DND-41 (cell line): ENCODE results near the gene VAV3.

ENCODE experiments used
- ATAC-seq: fragments of 200-7000 bp; cut with Tn5 transposase; 3 replicates; pipeline ENCODE4 v1.9.1; 2021; ENCODE audit warnings: low read depth; ENCODE audit not compliant: insufficient read depth
- DNase-seq: peaks from one replicate; pipeline ENCODE4 v3.0.0-alpha.2; 2020
- H2AFZ ChIP-seq: 2 replicates; pipeline ENCODE4 v1.6.0; 2012; ENCODE audit warnings: low read depth, low read length
- H3K27ac ChIP-seq: 2 replicates; pipeline ENCODE4 v1.5.1; 2012; ENCODE audit warnings: low read length, inconsistent platforms
- H3K27me3 ChIP-seq: fragments of 200-600 bp; sonication (generic); 2 replicates; pipeline ENCODE4 v1.6.0; 2012; ENCODE audit warnings: low read length, mild to moderate bottlenecking, inconsistent platforms; ENCODE audit not compliant: insufficient read depth, poor library complexity
- H3K36me3 ChIP-seq: 2 replicates; pipeline ENCODE4 v1.5.1; 2012; ENCODE audit warnings: low read length, inconsistent platforms; ENCODE audit not compliant: insufficient read depth
- H3K4me1 ChIP-seq: 2 replicates; pipeline ENCODE4 v1.5.1; 2012; ENCODE audit warnings: mild to moderate bottlenecking, low read length; ENCODE audit not compliant: insufficient read depth
- H3K4me2 ChIP-seq: 2 replicates; pipeline ENCODE4 v1.6.0; 2012; ENCODE audit warnings: mild to moderate bottlenecking, moderate library complexity, low read length, inconsistent platforms; ENCODE audit not compliant: insufficient read depth
- H3K4me3 ChIP-seq, 2 experiments: fragments of 200-600 bp in 1 of 2; shearing (Covaris generic) in 1 of 2; 2 replicates each; pipeline ENCODE4 v1.5.1; 2012 to 2016; ENCODE audit warnings: inconsistent platforms in 2 of 2, low read length in 2 of 2, mild to moderate bottlenecking in 2 of 2, low read depth in 1 of 2, moderate library complexity in 1 of 2
- H3K79me2 ChIP-seq: 2 replicates; pipeline ENCODE4 v1.6.0; 2012; ENCODE audit warnings: low read length, inconsistent platforms; ENCODE audit not compliant: insufficient read depth
- H3K9ac ChIP-seq: 2 replicates; pipeline ENCODE4 v1.6.0; 2012; ENCODE audit warnings: low read depth, mild to moderate bottlenecking, inconsistent platforms, low read length, moderate library complexity
- H3K9me3 ChIP-seq: 2 replicates; pipeline ENCODE4 v1.5.1; 2012; ENCODE audit warnings: low read length, moderate library complexity, mild to moderate bottlenecking, inconsistent platforms; ENCODE audit not compliant: insufficient read depth, severe bottlenecking
- H4K20me1 ChIP-seq: 2 replicates; pipeline ENCODE4 v1.6.0; 2012; ENCODE audit warnings: low read length; ENCODE audit not compliant: insufficient read depth
- CTCF ChIP-seq: IDR thresholded peaks from 2 replicates; pipeline ENCODE4 v1.5.1; 2012; ENCODE audit warnings: borderline replicate concordance, low read length, moderate library complexity, mild to moderate bottlenecking; ENCODE audit not compliant: poor library complexity, severe bottlenecking; ENCODE audit errors: extremely low read depth
- EZH2 ChIP-seq: IDR thresholded peaks from 3 replicates; pipeline ENCODE4 v1.6.1; 2012; ENCODE audit warnings: borderline replicate concordance, low read depth, mild to moderate bottlenecking, moderate library complexity, low read length, inconsistent platforms; ENCODE audit not compliant: severe bottlenecking

Gene VAV3

GRCh38 chr1:107538502-107538901 lies 426.5 kb downstream of the VAV3 start:
- TF ChIP-seq CTCF = no peak
- no peak for TF ChIP-seq EZH2
- no peak overlapping the region for H2AFZ ChIP-seq
- peaks cover 5% of the 10 kb centered on the region for H3K4me1 ChIP-seq
- no peaks in the 10 kb centered on the region for H3K27me3 ChIP-seq
- ATAC-seq (no peak), DNase-seq (no peak)
- H4K20me1 ChIP-seq = no peaks in the 10 kb centered on the region
- H3K4me3 ChIP-seq = no peak overlapping the region
- no peaks in the 10 kb centered on the region for H3K9me3 ChIP-seq
- H3K27ac ChIP-seq = no peak overlapping the region
- no peaks in the 10 kb centered on the region for H3K36me3 ChIP-seq
- H3K79me2 ChIP-seq = no peaks in the 10 kb centered on the region
- H3K4me2 ChIP-seq = no peak overlapping the region
- no peak overlapping the region for H3K9ac ChIP-seq

DNA sequence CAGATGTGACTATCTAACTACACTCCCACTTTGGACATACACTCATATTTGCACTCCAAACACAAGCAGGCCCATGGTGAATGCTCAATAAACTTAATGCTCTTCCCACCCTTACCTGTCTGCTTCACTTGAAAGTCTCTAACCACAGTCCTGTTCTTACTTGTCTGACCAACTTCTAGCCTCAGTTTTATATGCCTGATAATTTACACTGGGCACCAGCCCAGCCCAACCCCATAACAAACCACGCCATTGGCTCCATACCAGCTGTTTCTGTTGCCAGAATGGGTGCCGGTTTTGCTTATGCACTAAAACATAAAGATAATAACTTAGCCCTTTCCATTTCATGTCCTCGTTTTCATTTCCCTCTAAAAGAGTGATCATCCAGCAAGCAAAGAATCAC lies 428.7 kb downstream of the VAV3 start:
- Histone ChIP-seq H3K4me3 (no peak overlapping the region), H3K79me2 (no peaks in the 10 kb centered on the region), H3K9ac (no peak overlapping the region), H3K9me3 (no peaks in the 10 kb centered on the region), H3K27ac (no peak overlapping the region), H3K4me1 (peaks cover 5% of the 10 kb centered on the region), H3K27me3 (no peaks in the 10 kb centered on the region), H3K4me2 (no peak overlapping the region), H3K36me3 (no peaks in the 10 kb centered on the region), H4K20me1 (no peaks in the 10 kb centered on the region), H2AFZ (no peak overlapping the region)
- TF ChIP-seq EZH2 = no peak
- ATAC-seq = no peak; the same call in 2 of the 3 replicates
- DNase-seq = no peak

GRCh38 chr1:107535091-107535490 lies 429.9 kb downstream of the VAV3 start:
- H3K9me3 ChIP-seq = no peaks in the 10 kb centered on the region
- H3K36me3 ChIP-seq = no peaks in the 10 kb centered on the region
- ATAC-seq (no peak), DNase-seq (no peak)
- H2AFZ ChIP-seq = no peak overlapping the region
- H3K79me2 ChIP-seq = no peaks in the 10 kb centered on the region
- no peak overlapping the region for H3K27ac ChIP-seq
- TF ChIP-seq CTCF (no peak), EZH2 (no peak)
- peaks cover 5% of the 10 kb centered on the region for H3K4me1 ChIP-seq
- no peak overlapping the region for H3K9ac ChIP-seq
- no peaks in the 10 kb centered on the region for H3K27me3 ChIP-seq
- no peak overlapping the region for H3K4me2 ChIP-seq
- H4K20me1 ChIP-seq = no peaks in the 10 kb centered on the region
- no peak overlapping the region for H3K4me3 ChIP-seq

- no peak overlapping the region for H3K4me2 ChIP-seq
- DNase-seq = no peak
- no peak overlapping the region for H3K9ac ChIP-seq
- no peak for TF ChIP-seq EZH2
- H3K4me3 ChIP-seq = no peak overlapping the region
- H3K79me2 ChIP-seq = no peaks in the 10 kb centered on the region
- no peaks in the 10 kb centered on the region for H3K27me3 ChIP-seq
- no peaks in the 10 kb centered on the region for H3K36me3 ChIP-seq
- H3K4me1 ChIP-seq = peaks cover 5% of the 10 kb centered on the region
- no peaks in the 10 kb centered on the region for H3K9me3 ChIP-seq
- H4K20me1 ChIP-seq = no peaks in the 10 kb centered on the region
- H3K27ac ChIP-seq = no peak overlapping the region
- no peak overlapping the region for H2AFZ ChIP-seq
- ATAC-seq = no peak
These were observed 430.3 kb downstream of the VAV3 start for GRCh38 chr1:107534632-107535031.
